K562 (cell line): ENCODE measurements around the gene ANKRD16. TPM values are rescaled to one million over a fixed set of nuclear protein-coding genes. Genes with fewer than 3 reads are reported as not detected.
A peak's percentile ranks its signal among the peaks of the same experiment; 100 is the strongest.

Experiments used
- ATAC-seq: fragments of 200-7000 bp; cut with Tn5 transposase; 3 replicates; pipeline ENCODE4 v1.9.1; 2020; ENCODE audit warnings: moderate library complexity
- BruUV-seq: library from RNA; stranded (reverse); fragments of 400-500 nt; replicated peaks from 2 replicates; lab custom pipeline; 2021; lab: Mats Ljungman, UMichigan
- CTCF ChIA-PET: fragments of 300-600 bp; formaldehyde crosslinking; extraction: SDS; loops from one replicate; lab custom pipeline; 2021; ENCODE audit warnings: low intra/inter-chr PET ratio; lab: Yijun Ruan, JAX
- POLR2A ChIA-PET: fragments of 300-600, 350-650 bp; sonication (Branson Sonifier 250); formaldehyde crosslinking; extraction: SDS; loops from one replicate; lab custom pipeline; 2021; ENCODE audit warnings: antibody characterized with exemption, inconsistent platforms; lab: Yijun Ruan, JAX
- DNase-seq, 4 experiments: peaks; one replicate each; pipeline versions ENCODE4 v3.0.0 to v3.0.0-alpha.2; 2011 to 2018; ENCODE audit warnings: low spot score in 3 of 4, mixed read lengths in 3 of 4; ENCODE audit errors: extremely low read depth in 1 of 4
- FAIRE-seq: peaks from 2 replicates; lab custom pipeline; 2011; peaks lifted over from hg19 to GRCh38; lab: Jason Lieb, UNC
- H2AFZ ChIP-seq: 2 replicates; pipeline ENCODE4 v1.6.0; 2011; ENCODE audit warnings: low read depth, low read length, control low read depth, inconsistent platforms
- H3K27ac ChIP-seq: fragments of 200-600 bp; 3 replicates; pipeline ENCODE4 v1.8.0; 2011; ENCODE audit warnings: low read depth, mild to moderate bottlenecking, control low read depth, inconsistent platforms, low read length, moderate library complexity, mixed read lengths; ENCODE audit errors: extremely low read depth
- H3K27me3 ChIP-seq, 2 experiments: fragments of 300-600 bp in 1 of 2; 2 replicates in 1 of 2; 3 replicates in 1 of 2; pipeline versions ENCODE4 v1.6.0 to v1.8.0; 2011; ENCODE audit warnings: inconsistent platforms in 2 of 2, low read length in 2 of 2, mild to moderate bottlenecking in 1 of 2, mixed read lengths in 1 of 2, moderate library complexity in 1 of 2; ENCODE audit not compliant: control insufficient read depth in 2 of 2, insufficient read depth in 2 of 2
- H3K36me3 ChIP-seq: fragments of 300-600 bp; 3 replicates; pipeline ENCODE4 v1.8.0; 2011; ENCODE audit warnings: mild to moderate bottlenecking, low read length, inconsistent platforms; ENCODE audit not compliant: control insufficient read depth, insufficient read depth
- H3K4me1 ChIP-seq, 2 experiments: fragments of 200-600 bp in 1 of 2; replicated peaks in 1 of 2; 2 replicates in 1 of 2; 3 replicates in 1 of 2; pipeline versions ENCODE4 v1.5.1 to v1.8.0; 2011; ENCODE audit warnings: inconsistent platforms in 2 of 2, low read length in 2 of 2, mild to moderate bottlenecking in 1 of 2, mixed read lengths in 1 of 2, moderate library complexity in 1 of 2; ENCODE audit not compliant: control insufficient read depth in 2 of 2, insufficient read depth in 2 of 2
- H3K4me2 ChIP-seq: 2 replicates; pipeline ENCODE4 v1.6.1; 2011; ENCODE audit warnings: low read length, control low read depth, inconsistent platforms, mixed read lengths; ENCODE audit not compliant: insufficient read depth
- H3K4me3 ChIP-seq: fragments of 200-600 bp; sonication (generic), shearing (Covaris generic); 2 replicates; pipeline ENCODE4 v1.5.1; 2016; ENCODE audit warnings: control low read depth, inconsistent platforms
- H3K79me2 ChIP-seq: fragments of 200-600 bp; 3 replicates; pipeline ENCODE4 v1.8.0; 2011; ENCODE audit warnings: low read length, inconsistent platforms; ENCODE audit not compliant: control insufficient read depth, insufficient read depth
- H3K9ac ChIP-seq, 2 experiments: 2 replicates each; pipeline versions ENCODE4 v1.6.0 to v1.6.1; 2011; ENCODE audit warnings: low read depth in 2 of 2, low read length in 2 of 2, control low read depth in 1 of 2, inconsistent platforms in 1 of 2, mild to moderate bottlenecking in 1 of 2, mixed read lengths in 1 of 2; ENCODE audit not compliant: insufficient read depth in 1 of 2
- H3K9me1 ChIP-seq: one replicate; pipeline ENCODE4 v1.6.0; 2011; ENCODE audit warnings: inconsistent platforms, mild to moderate bottlenecking, low read length, moderate library complexity; ENCODE audit not compliant: control insufficient read depth, insufficient read depth
- H3K9me3 ChIP-seq: replicated peaks from 2 replicates; pipeline ENCODE4 v1.5.1; 2011; ENCODE audit warnings: low read depth, low read length, inconsistent platforms; ENCODE audit not compliant: control insufficient read depth, insufficient read depth
- H4K20me1 ChIP-seq: replicated peaks from 2 replicates; pipeline ENCODE4 v1.6.1; 2011; ENCODE audit warnings: low read length, inconsistent platforms, mixed read lengths; ENCODE audit not compliant: control insufficient read depth, insufficient read depth
- CHAMP1 ChIP-seq: fragments of 450-650 bp; IDR thresholded peaks from 2 replicates; pipeline ENCODE4 v1.6.1; 2016; ENCODE audit warnings: mild to moderate bottlenecking
- E2F5 ChIP-seq: sonication (generic); formaldehyde crosslinking; IDR thresholded peaks from 2 replicates; pipeline ENCODE4 v1.8.0; 2022; ENCODE audit warnings: mild to moderate bottlenecking, missing genetic modification reagents
- HNRNPUL1 ChIP-seq: fragments of 200-400 bp; formaldehyde crosslinking; IDR thresholded peaks from 2 replicates; pipeline ENCODE4 v1.6.1; 2017; ENCODE audit warnings: low read length
- NFATC3 ChIP-seq: fragments of 450-650 bp; IDR thresholded peaks from 2 replicates; pipeline ENCODE4 v1.6.1; 2017; ENCODE audit warnings: mild to moderate bottlenecking
- PCBP1 ChIP-seq: fragments of 200-400 bp; formaldehyde crosslinking; IDR thresholded peaks from 2 replicates; pipeline ENCODE4 v1.6.1; 2018; ENCODE audit warnings: mild to moderate bottlenecking, low read depth, low read length; ENCODE audit not compliant: poor library complexity, severe bottlenecking
- PTBP1 ChIP-seq: fragments of 200-400 bp; formaldehyde crosslinking; IDR thresholded peaks from 2 replicates; pipeline ENCODE4 v1.6.1; 2017; ENCODE audit warnings: low read depth, low read length
- RAD51 ChIP-seq: fragments of 450-650 bp; IDR thresholded peaks from 2 replicates; pipeline ENCODE4 v1.7.1; 2016; ENCODE audit warnings: low read depth, mild to moderate bottlenecking, borderline replicate concordance
- RBM25 ChIP-seq: fragments of 200-400 bp; formaldehyde crosslinking; IDR thresholded peaks from 2 replicates; pipeline ENCODE4 v1.6.1; 2018; ENCODE audit warnings: low read length, low read depth, moderate library complexity; ENCODE audit not compliant: severe bottlenecking
- ZBTB12 ChIP-seq: fragments of 250-450 bp; sonication (Bioruptor Pico); IDR thresholded peaks from 2 replicates; pipeline ENCODE4 v1.4.0; 2020
- ZBTB43 ChIP-seq: sonication (generic); formaldehyde crosslinking; IDR thresholded peaks from 2 replicates; pipeline ENCODE4 v1.8.0; 2023; ENCODE audit warnings: mild to moderate bottlenecking, missing genetic modification reagents
- ZNF280B ChIP-seq: fragments of 250-450 bp; sonication (Bioruptor Pico); IDR thresholded peaks from 2 replicates; pipeline ENCODE4 v1.5.1; 2021; ENCODE audit warnings: mild to moderate bottlenecking
- ZNF668 ChIP-seq: fragments of 250-450 bp; sonication (Bioruptor Pico); IDR thresholded peaks from 2 replicates; pipeline ENCODE4 v1.8.0; 2022; ENCODE audit warnings: mild to moderate bottlenecking, inconsistent platforms
- whole genome bisulfite sequencing: fragments of 100-300 bp; shearing (Covaris generic); methylation state at CpG from one replicate; pipeline ENCODE4 v1.1.6; 2016; ENCODE audit warnings: low coverage, mixed read lengths; ENCODE audit not compliant: insufficient coverage; ENCODE audit errors: missing lambda C conversion rate; 5-methylcytosine and 5-hydroxymethylcytosine counted together
- in situ Hi-C: fragments of 300-500 bp; cut with MboI; formaldehyde crosslinking; loops from 4 replicates; pipeline ENCODE4 v1.15.0; 2018; ENCODE audit warnings: inconsistent platforms, mixed read lengths
- intact Hi-C: fragments of 100-400 bp; cut with micrococcal nuclease; formaldehyde crosslinking; loops from 2 replicates; pipeline ENCODE4 v1.14.2; 2022
- polyA plus RNA-seq, 8 experiments: library from polyadenylated mRNA; depleted of rRNA in 4 of 8; stranded (reverse) in 5 of 8; unstranded in 3 of 8; fragments of >200 nt; fragmentation: Nextera tagmentation in 2 of 8; fragmentation: Illumina TruSeq in 1 of 8; extraction: Ambion mirVana in 2 of 8; extraction: Trizol in 1 of 8; gene quantifications; 2 replicates each; pipeline versions ENCODE4 v1.2.1 to v1.2.3, GENCODE V29; 2011 to 2014; ENCODE audit warnings: inconsistent platforms in 1 of 8, missing spikeins in 1 of 8
- total RNA-seq, 7 experiments: library from RNA; depleted of rRNA in 6 of 7; stranded (reverse); fragments of >200 nt in 6 of 7; fragmentation: Illumina TruSeq in 2 of 7; extraction: Trizol in 2 of 7; gene quantifications; 2 replicates each; pipeline versions ENCODE4 v1.2.1 to v1.2.3, GENCODE V29; 2011 to 2021; ENCODE audit warnings: low replicate concordance in 1 of 7

ANKRD16 gene
- total and polyA plus RNA-seq, 9 of the 15 experiments (the other 6 are each of a cell fraction or from before 2014, with no cell fraction given): 1.5 to 16.0 (median 9.5) TPM

GRCh38 chr10:5882961-5883360, 6.7 kb downstream of the ANKRD16 start:
- TF ChIP-seq HNRNPUL1: no peak
- TF ChIP-seq ZBTB12 (CRISPR knock-in tag): no peak
- TF ChIP-seq ZNF668 (CRISPR knock-in tag): no peak
- TF ChIP-seq PTBP1: no peak
- no peak for TF ChIP-seq NFATC3
- TF ChIP-seq RAD51: no peak
- TF ChIP-seq ZNF280B: no peak
- TF ChIP-seq RBM25: no peak
- TF ChIP-seq CHAMP1: no peak
- TF ChIP-seq ZBTB43 (CRISPR knock-in tag): no peak
- TF ChIP-seq E2F5 (CRISPR knock-in tag): no peak
- no peak for TF ChIP-seq PCBP1
- FAIRE-seq: no peak
- POLR2A ChIA-PET: no interaction called here
- Histone ChIP-seq H3K9me3 (no peaks in the 10 kb centered on the region), H3K4me3 (no peak overlapping the region), H3K9me1 (no peaks in the 10 kb centered on the region), H3K79me2 (peaks cover 11% of the 10 kb centered on the region), H3K4me2 (no peak overlapping the region), H3K4me1 (peaks cover 4 to 9% of the 10 kb centered on the region in 2 experiments), H3K9ac (peak overlapping the region in 1 of 2 experiments; percentile 59; a peak in 1 of 4 replicates), H3K27ac (no peak overlapping the region), H3K36me3 (peaks cover 78% of the 10 kb centered on the region), H3K27me3 (no peaks in the 10 kb centered on the region), H2AFZ (no peak overlapping the region), H4K20me1 (no peaks in the 10 kb centered on the region)
- in situ Hi-C loops: no loop called here
- 90% methylated on average over 7 of the region's 8 CpGs for WGBS
- ATAC-seq: no peak
- DNase-seq: no peak
- BruUV-seq: no TSS peak
- CTCF ChIA-PET: no interaction called here
- intact Hi-C loops: no loop called here
